GM18909 (cell line): ENCODE measurements around the gene NAV1.
"Not testable (repeated sequence)": the region's sequence is repeated elsewhere in the genome, so short reads cannot be mapped to it uniquely, and the experiment has no call there.

Experiments used
- ATAC-seq: cut with Tn5 transposase; IDR thresholded peaks from one replicate; pipeline ENCODE4 v1.9.1; 2021; ENCODE audit warnings: mild to moderate bottlenecking; ENCODE audit not compliant: unreplicated experiment, poor library complexity

Gene NAV1

GRCh38 chr1:201562257-201562656 lies 23.3 kb downstream of the NAV1 start:
- ATAC-seq: no peak

- ATAC-seq: no peak
Measured at GRCh38 chr1:201562659-201563405, 23.9 kb downstream of the NAV1 start.

GRCh38 chr1:201563406-201563780 lies 24.5 kb downstream of the NAV1 start:
- ATAC-seq: no peak

- no peak for ATAC-seq
Measured at GRCh38 chr1:201563941-201564340, 25.0 kb downstream of the NAV1 start.

GRCh38 chr1:201565024-201565730 lies 26.2 kb downstream of the NAV1 start:
- ATAC-seq: no peak

- no peak for ATAC-seq
Measured at GRCh38 chr1:201565771-201566528, 27.0 kb downstream of the NAV1 start.

GRCh38 chr1:201566529-201566823 lies 27.5 kb downstream of the NAV1 start:
- ATAC-seq: no peak

GRCh38 chr1:201566933-201567801 lies 28.2 kb downstream of the NAV1 start:
- no peak for ATAC-seq

GRCh38 chr1:201568265-201568664 lies 29.3 kb downstream of the NAV1 start:
- no peak for ATAC-seq

GRCh38 chr1:201568859-201569294 lies 29.9 kb downstream of the NAV1 start:
- ATAC-seq: no peak

GRCh38 chr1:201570181-201570885 lies 31.4 kb downstream of the NAV1 start:
- no peak for ATAC-seq

- no peak for ATAC-seq
Measured at GRCh38 chr1:201570886-201571624, 32.1 kb downstream of the NAV1 start.

GRCh38 chr1:201573030-201573429 lies 34.1 kb downstream of the NAV1 start:
- no peak for ATAC-seq

GRCh38 chr1:201573923-201574322 lies 35.0 kb downstream of the NAV1 start:
- ATAC-seq: no peak

- no peak for ATAC-seq
Measured at GRCh38 chr1:201575912-201576311, 37.0 kb downstream of the NAV1 start.

- no peak for ATAC-seq
Measured at GRCh38 chr1:201576914-201577313, 38.0 kb downstream of the NAV1 start.

- no peak for ATAC-seq
Measured at GRCh38 chr1:201578008-201578888, 39.3 kb downstream of the NAV1 start.

- ATAC-seq: not testable (repeated sequence)
Measured at GRCh38 chr1:201581371-201581770, 42.4 kb downstream of the NAV1 start.
